Effector memory CD4-positive, alpha-beta T cell (primary cell): Measurements from ENCODE around the gene NISCH.

Experiments
- DNase-seq, 3 donors: peaks; one replicate each; pipeline ENCODE4 v3.0.0-alpha.2; 2020
- H3K27ac ChIP-seq: 2 replicates; pipeline ENCODE4 v1.7.0; 2013; ENCODE audit warnings: mild to moderate bottlenecking, low read length, moderate library complexity; ENCODE audit not compliant: insufficient read depth, poor library complexity, severe bottlenecking
- H3K27me3 ChIP-seq: replicated peaks from 2 replicates; pipeline ENCODE4 v1.7.0; 2013; ENCODE audit warnings: mild to moderate bottlenecking, low read length; ENCODE audit not compliant: insufficient read depth, control insufficient read depth, poor library complexity, severe bottlenecking
- H3K36me3 ChIP-seq: 2 replicates; pipeline ENCODE4 v1.7.0; 2013; ENCODE audit warnings: mild to moderate bottlenecking, low read length, moderate library complexity; ENCODE audit not compliant: control insufficient read depth, insufficient read depth
- H3K4me1 ChIP-seq: 2 replicates; pipeline ENCODE4 v1.7.0; 2013; ENCODE audit warnings: low read length, mild to moderate bottlenecking; ENCODE audit not compliant: control insufficient read depth, insufficient read depth, poor library complexity, severe bottlenecking
- H3K4me3 ChIP-seq: 2 replicates; pipeline ENCODE4 v1.7.0; 2013; ENCODE audit warnings: low read length, low read depth, mild to moderate bottlenecking; ENCODE audit not compliant: insufficient read depth, poor library complexity, severe bottlenecking
- H3K9me3 ChIP-seq: 2 replicates; pipeline ENCODE4 v1.7.0; 2013; ENCODE audit warnings: mild to moderate bottlenecking, low read length, moderate library complexity; ENCODE audit not compliant: control insufficient read depth

Gene NISCH

DNA sequence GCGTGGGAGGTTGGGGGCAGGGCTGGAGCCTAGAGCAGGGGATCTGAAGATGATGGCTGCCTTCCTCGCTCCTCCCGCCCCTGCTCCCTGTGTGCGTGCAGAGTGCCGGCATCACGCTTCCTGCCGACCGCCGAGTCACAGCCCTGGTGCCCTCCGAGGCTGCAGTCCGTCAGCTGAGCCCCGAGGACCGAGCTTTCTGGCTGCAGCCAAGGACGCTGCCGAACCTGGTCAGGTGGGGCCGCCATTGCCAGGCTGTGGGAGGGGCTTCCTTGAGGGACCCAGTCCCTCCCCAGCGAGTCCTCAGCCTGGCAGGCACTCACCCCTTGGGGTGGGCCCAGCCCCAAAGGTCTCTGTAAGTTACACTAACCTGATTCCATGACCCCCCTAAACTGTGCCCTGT lies 57.3 kb downstream of the NISCH start:
- no peak overlapping the region for H3K4me3 ChIP-seq
- H3K36me3 ChIP-seq: no peaks in the 10 kb centered on the region
- H3K27ac ChIP-seq: no peak overlapping the region
- no peaks in the 10 kb centered on the region for H3K9me3 ChIP-seq
- no peaks in the 10 kb centered on the region for H3K27me3 ChIP-seq
- no peaks in the 10 kb centered on the region for H3K4me1 ChIP-seq
- DNase-seq: no peak

DNA sequence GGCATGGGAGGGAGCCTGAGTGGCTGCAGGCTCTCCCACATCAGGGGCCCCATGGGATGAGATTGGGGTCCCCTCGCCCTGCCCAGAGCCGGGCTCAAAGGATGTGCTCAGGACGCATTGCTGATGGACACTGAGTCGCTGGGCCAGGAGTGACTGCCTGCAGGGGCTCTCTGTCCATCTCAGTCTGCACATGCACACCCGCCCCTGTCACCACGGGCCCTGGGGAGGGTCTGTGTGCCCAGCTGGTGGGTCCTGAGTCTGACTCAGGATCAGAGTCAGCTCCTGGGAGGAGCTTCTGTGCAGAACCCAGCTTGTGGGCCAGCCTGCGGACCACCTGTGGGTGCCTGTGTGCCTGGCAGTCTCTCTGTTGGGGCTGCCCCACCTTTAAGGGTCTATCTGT lies 57.9 kb downstream of the NISCH start:
- Histone ChIP-seq H3K27me3 (no peaks in the 10 kb centered on the region), H3K36me3 (no peaks in the 10 kb centered on the region), H3K27ac (no peak overlapping the region), H3K4me3 (no peak overlapping the region), H3K9me3 (no peaks in the 10 kb centered on the region), H3K4me1 (no peaks in the 10 kb centered on the region)
- DNase-seq: no peak

DNA sequence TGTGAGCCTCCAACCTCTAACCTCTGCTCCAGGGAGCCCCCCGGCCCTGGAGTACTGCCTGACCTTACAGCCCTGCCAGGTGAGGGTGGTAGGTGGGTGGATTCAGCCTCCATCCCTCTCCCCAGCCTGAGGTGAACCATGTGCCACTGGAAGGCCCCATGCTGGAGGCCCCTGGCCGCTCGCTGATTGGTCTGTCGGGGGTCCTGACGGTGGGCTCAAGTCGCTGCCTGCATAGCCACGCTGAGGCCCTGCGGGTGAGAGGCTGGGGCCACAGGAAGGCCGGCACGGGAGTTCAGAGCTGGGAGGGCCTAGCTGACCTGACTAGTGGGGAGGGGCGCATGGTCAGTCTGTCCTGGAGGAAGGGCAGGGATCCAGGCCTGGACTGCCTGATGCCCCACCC lies 59.2 kb downstream of the NISCH start:
- H3K36me3 ChIP-seq: no peaks in the 10 kb centered on the region
- H3K4me1 ChIP-seq: no peaks in the 10 kb centered on the region
- no peaks in the 10 kb centered on the region for H3K9me3 ChIP-seq
- H3K27me3 ChIP-seq: no peaks in the 10 kb centered on the region
- H3K4me3 ChIP-seq: no peak overlapping the region
- H3K27ac ChIP-seq: no peak overlapping the region
- DNase-seq: no peak

- no peak overlapping the region for H3K4me3 ChIP-seq
- no peaks in the 10 kb centered on the region for H3K9me3 ChIP-seq
- no peaks in the 10 kb centered on the region for H3K4me1 ChIP-seq
- H3K27me3 ChIP-seq: no peaks in the 10 kb centered on the region
- H3K27ac ChIP-seq: no peak overlapping the region
- H3K36me3 ChIP-seq: no peaks in the 10 kb centered on the region
- DNase-seq: no peak
Observed at GRCh38 chr3:52515192-52515591, 59.8 kb downstream of the NISCH start.

DNA sequence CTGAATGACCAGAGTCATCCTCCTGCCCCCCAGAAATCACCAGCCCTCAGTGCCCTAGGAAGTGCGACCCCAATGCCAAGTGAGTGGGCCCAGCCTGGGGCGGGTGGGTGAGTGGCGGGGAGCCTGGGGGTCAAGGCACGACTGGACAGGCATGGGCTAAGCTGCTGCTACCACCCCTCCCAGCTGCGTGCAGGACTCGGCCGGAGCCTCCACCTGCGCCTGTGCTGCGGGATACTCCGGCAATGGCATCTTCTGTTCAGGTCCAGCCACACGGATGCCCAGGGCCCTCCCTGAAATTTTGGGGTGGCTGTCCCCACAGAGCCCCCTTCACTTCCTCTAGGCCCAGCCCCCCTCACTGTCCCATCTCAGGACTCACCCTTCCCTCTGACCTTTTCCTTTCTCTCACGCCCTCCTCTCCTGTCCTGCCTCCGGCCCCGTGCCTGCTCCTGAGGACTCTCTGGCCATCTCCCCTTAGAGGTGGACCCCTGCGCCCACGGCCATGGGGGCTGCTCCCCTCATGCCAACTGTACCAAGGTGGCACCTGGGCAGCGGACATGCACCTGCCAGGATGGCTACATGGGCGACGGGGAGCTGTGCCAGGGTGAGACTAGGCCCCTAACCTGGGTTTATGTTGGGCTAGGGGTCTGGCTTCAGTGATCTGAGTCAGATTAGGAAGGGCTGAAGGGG lies 61.2 kb downstream of the NISCH start:
- H3K27me3 ChIP-seq: no peaks in the 10 kb centered on the region
- DNase-seq: no peak
- no peaks in the 10 kb centered on the region for H3K4me1 ChIP-seq
- no peaks in the 10 kb centered on the region for H3K36me3 ChIP-seq
- no peak overlapping the region for H3K27ac ChIP-seq
- H3K4me3 ChIP-seq: no peak overlapping the region
- no peaks in the 10 kb centered on the region for H3K9me3 ChIP-seq

- no peak overlapping the region for H3K4me3 ChIP-seq
- H3K9me3 ChIP-seq: no peaks in the 10 kb centered on the region
- H3K36me3 ChIP-seq: no peaks in the 10 kb centered on the region
- H3K4me1 ChIP-seq: no peaks in the 10 kb centered on the region
- no peak for DNase-seq
- no peak overlapping the region for H3K27ac ChIP-seq
- H3K27me3 ChIP-seq: no peaks in the 10 kb centered on the region
Observed at GRCh38 chr3:52517796-52518722, 62.7 kb downstream of the NISCH start.

- H3K27ac ChIP-seq: no peak overlapping the region
- H3K4me3 ChIP-seq: no peak overlapping the region
- no peaks in the 10 kb centered on the region for H3K36me3 ChIP-seq
- no peaks in the 10 kb centered on the region for H3K4me1 ChIP-seq
- DNase-seq: no peak
- H3K9me3 ChIP-seq: no peaks in the 10 kb centered on the region
- H3K27me3 ChIP-seq: no peaks in the 10 kb centered on the region
Observed at GRCh38 chr3:52518723-52519444, 63.5 kb downstream of the NISCH start.

DNA sequence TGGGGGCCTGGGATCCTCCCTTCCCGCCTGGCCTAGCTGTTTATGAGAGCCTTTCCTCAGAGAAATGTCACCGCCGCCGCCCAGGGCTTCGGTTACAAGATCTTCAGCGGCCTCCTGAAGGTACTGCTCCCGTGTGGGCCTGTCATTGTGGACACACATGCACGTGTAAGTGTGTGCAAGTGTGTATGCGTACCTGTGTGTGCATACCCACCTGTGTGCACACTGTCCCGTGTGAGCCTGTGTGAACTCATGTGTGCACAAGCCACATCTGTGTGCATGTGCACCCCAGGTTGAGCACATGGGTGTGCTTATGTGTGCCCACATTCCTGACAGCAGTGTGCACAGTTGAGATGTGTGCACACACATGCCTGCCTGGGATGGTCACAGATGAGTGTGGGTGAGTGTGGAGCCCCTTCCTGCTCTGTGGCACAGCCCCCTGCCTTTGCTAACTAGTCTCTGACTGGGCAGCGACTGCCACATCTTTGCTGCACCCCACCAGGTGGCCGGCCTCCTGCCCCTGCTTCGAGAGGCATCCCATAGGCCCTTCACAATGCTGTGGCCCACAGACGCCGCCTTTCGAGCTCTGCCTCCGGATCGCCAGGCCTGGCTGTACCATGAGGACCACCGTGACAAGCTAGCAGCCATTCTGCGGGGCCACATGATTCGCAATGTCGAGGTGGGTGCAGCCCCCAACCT lies 64.2 kb downstream of the NISCH start:
- no peak overlapping the region for H3K27ac ChIP-seq
- no peaks in the 10 kb centered on the region for H3K4me1 ChIP-seq
- no peaks in the 10 kb centered on the region for H3K27me3 ChIP-seq
- DNase-seq: no peak
- no peak overlapping the region for H3K4me3 ChIP-seq
- H3K36me3 ChIP-seq: no peaks in the 10 kb centered on the region
- no peaks in the 10 kb centered on the region for H3K9me3 ChIP-seq

DNA sequence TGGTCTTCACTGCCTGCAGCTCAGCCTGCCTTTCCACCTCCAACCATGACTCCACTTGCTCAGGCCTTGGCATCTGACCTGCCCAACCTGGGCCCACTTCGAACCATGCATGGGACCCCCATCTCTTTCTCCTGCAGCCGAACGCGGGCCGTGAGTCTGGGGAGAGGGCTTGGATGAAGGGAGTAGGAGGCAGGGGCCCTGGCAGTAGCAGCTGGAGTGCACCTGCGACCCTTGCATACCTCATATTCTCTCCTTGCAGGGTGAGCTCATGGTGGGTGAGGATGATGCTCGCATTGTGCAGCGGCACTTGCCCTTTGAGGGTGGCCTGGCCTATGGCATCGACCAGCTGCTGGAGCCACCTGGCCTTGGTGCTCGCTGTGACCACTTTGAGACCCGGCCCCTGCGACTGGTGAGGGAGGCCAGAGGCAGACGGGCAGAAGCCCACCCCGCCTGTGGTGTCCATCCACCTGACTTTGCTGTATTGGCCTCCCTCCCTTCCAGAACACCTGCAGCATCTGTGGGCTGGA lies 64.8 kb downstream of the NISCH start:
- Histone ChIP-seq H3K9me3 (no peaks in the 10 kb centered on the region), H3K4me1 (no peaks in the 10 kb centered on the region), H3K27me3 (no peaks in the 10 kb centered on the region), H3K4me3 (no peak overlapping the region), H3K36me3 (no peaks in the 10 kb centered on the region), H3K27ac (no peak overlapping the region)
- no peak for DNase-seq
